GM12878 (cell line): ENCODE measurements around the gene ELF2. TPM values are rescaled to one million over a fixed set of nuclear protein-coding genes. Genes with fewer than 3 reads are reported as not detected.

Experiments
- ATAC-seq: fragments of 200-7000 bp; cut with Tn5 transposase; 3 replicates; pipeline ENCODE4 v1.9.1; 2020; ENCODE audit warnings: mild to moderate bottlenecking, moderate library complexity
- BruUV-seq: library from RNA; stranded (reverse); fragments of 400-500 nt; replicated peaks from 2 replicates; lab custom pipeline; 2021; lab: Mats Ljungman, UMichigan
- CTCF ChIA-PET: fragments of 300-600 bp; sonication (Branson Sonifier 250); formaldehyde crosslinking; extraction: SDS; loops from one replicate; lab custom pipeline; 2021; ENCODE audit warnings: inconsistent platforms; lab: Yijun Ruan, JAX
- POLR2A ChIA-PET: fragments of 350-600 bp; formaldehyde crosslinking; extraction: SDS; loops from one replicate; lab custom pipeline; 2021; ENCODE audit warnings: inconsistent platforms; lab: Charles Lee
- RAD21 ChIA-PET: fragments of 300-600 bp; sonication (Branson Sonifier 250); formaldehyde crosslinking; loops from one replicate; lab custom pipeline; 2023; ENCODE audit warnings: antibody characterized with exemption; ENCODE audit not compliant: unreplicated experiment; lab: Charles Lee
- SMC1A ChIA-PET: fragments of 300-600 bp; sonication (Branson Sonifier 250); formaldehyde crosslinking; loops from one replicate; lab custom pipeline; 2023; ENCODE audit not compliant: unreplicated experiment, uncharacterized antibody; lab: Charles Lee
- DNase-seq: peaks from one replicate; pipeline ENCODE4 v3.0.0-alpha.2; 2011; ENCODE audit warnings: low read depth, low spot score
- FAIRE-seq: peaks from 3 replicates; lab custom pipeline; 2011; peaks lifted over from hg19 to GRCh38; lab: Jason Lieb, UNC
- H2AFZ ChIP-seq: 2 replicates; pipeline ENCODE4 v1.6.0; 2011; ENCODE audit warnings: low read depth, low read length, control low read depth; ENCODE audit not compliant: control insufficient read depth
- H3K27ac ChIP-seq: 2 replicates; pipeline ENCODE4 v1.5.1; 2011; ENCODE audit warnings: control low read depth; ENCODE audit not compliant: control insufficient read depth, insufficient read depth
- H3K27me3 ChIP-seq, 2 experiments: replicated peaks in 1 of 2; 2 replicates each; pipeline versions ENCODE4 v1.6.0 to v1.6.1; 2011; ENCODE audit warnings: low read length in 1 of 2; ENCODE audit not compliant: control insufficient read depth in 2 of 2, insufficient read depth in 2 of 2
- H3K36me3 ChIP-seq, 2 experiments: 2 replicates each; pipeline ENCODE4 v1.5.1; 2011; ENCODE audit warnings: low read length in 1 of 2; ENCODE audit not compliant: control insufficient read depth in 2 of 2, insufficient read depth in 2 of 2
- H3K4me1 ChIP-seq: 2 replicates; pipeline ENCODE4 v1.6.1; 2011; ENCODE audit warnings: mild to moderate bottlenecking, low read length, moderate library complexity, mixed read lengths; ENCODE audit not compliant: control insufficient read depth, insufficient read depth
- H3K4me2 ChIP-seq: 2 replicates; pipeline ENCODE4 v1.6.0; 2011; ENCODE audit warnings: control low read depth; ENCODE audit not compliant: control insufficient read depth, insufficient read depth
- H3K4me3 ChIP-seq: fragments of 200-600 bp; sonication (generic); 2 replicates; pipeline ENCODE4 v1.5.1; 2016
- H3K79me2 ChIP-seq: 2 replicates; pipeline ENCODE4 v1.6.0; 2011; ENCODE audit warnings: low read length; ENCODE audit not compliant: control insufficient read depth, insufficient read depth
- H3K9ac ChIP-seq: 2 replicates; pipeline ENCODE4 v1.8.0; 2011; ENCODE audit warnings: low read length, control low read depth, mixed read lengths; ENCODE audit not compliant: control insufficient read depth, insufficient read depth
- H3K9me3 ChIP-seq: replicated peaks from 3 replicates; pipeline ENCODE4 v1.5.1; 2011; ENCODE audit warnings: mild to moderate bottlenecking, low read length; ENCODE audit not compliant: control insufficient read depth, insufficient read depth
- H4K20me1 ChIP-seq: 2 replicates; pipeline ENCODE4 v1.6.0; 2011; ENCODE audit not compliant: control insufficient read depth, insufficient read depth
- ASH2L ChIP-seq: fragments of 300-600, 200-600 bp; sonication (generic); IDR thresholded peaks from 2 replicates; pipeline ENCODE4 v1.6.1; 2017; ENCODE audit warnings: low read depth, mild to moderate bottlenecking, borderline replicate concordance
- BACH1 ChIP-seq: fragments of 450-650 bp; IDR thresholded peaks from 2 replicates; pipeline ENCODE4 v1.6.1; 2017; ENCODE audit warnings: mild to moderate bottlenecking, borderline replicate concordance
- BRCA1 ChIP-seq: IDR thresholded peaks from 2 replicates; pipeline ENCODE4 v1.6.1; 2011; ENCODE audit warnings: low read depth, low read length, improper control_type of control experiment
- CBX5 ChIP-seq: sonication (generic); IDR thresholded peaks from 2 replicates; pipeline ENCODE4 v1.6.1; 2016; ENCODE audit warnings: low read depth, moderate library complexity, mild to moderate bottlenecking, inconsistent platforms
- ETV6 ChIP-seq, 2 experiments: fragments of 450-650 bp in 1 of 2; IDR thresholded peaks in 1 of 2; conservative IDR thresholded peaks in 1 of 2; 2 replicates each; pipeline ENCODE4 v1.6.1; 2014; ENCODE audit warnings: antibody characterized with exemption in 1 of 2, borderline replicate concordance in 1 of 2, low read depth in 1 of 2, mild to moderate bottlenecking in 1 of 2, moderate library complexity in 1 of 2
- EZH2 ChIP-seq: IDR thresholded peaks from 2 replicates; pipeline ENCODE4 v1.6.1; 2012; ENCODE audit warnings: low read depth, mild to moderate bottlenecking, control low read depth, inconsistent platforms, low read length, borderline replicate concordance; ENCODE audit not compliant: control insufficient read depth
- FOXM1 ChIP-seq: IDR thresholded peaks from 2 replicates; pipeline ENCODE4 v1.6.1; 2012; ENCODE audit warnings: low read depth, mild to moderate bottlenecking, inconsistent platforms, low read length, moderate library complexity
- JUNB ChIP-seq: IDR thresholded peaks from 2 replicates; pipeline ENCODE4 v1.6.1; 2016; ENCODE audit warnings: antibody characterized with exemption, mild to moderate bottlenecking
- MTA2 ChIP-seq: fragments of 450-650 bp; IDR thresholded peaks from 2 replicates; pipeline ENCODE4 v1.6.1; 2016; ENCODE audit warnings: low read depth, mild to moderate bottlenecking, moderate library complexity
- NR2C1 ChIP-seq: fragments of 450-650 bp; IDR thresholded peaks from 2 replicates; pipeline ENCODE4 v1.6.1; 2017; ENCODE audit warnings: antibody characterized with exemption, mild to moderate bottlenecking, moderate library complexity
- PAX8 ChIP-seq: fragments of 450-650 bp; IDR thresholded peaks from 2 replicates; pipeline ENCODE4 v1.6.1; 2017; ENCODE audit warnings: mild to moderate bottlenecking, moderate library complexity
- PML ChIP-seq: IDR thresholded peaks from 2 replicates; pipeline ENCODE4 v1.6.1; 2012; ENCODE audit warnings: low read length, inconsistent platforms
- POLR2A ChIP-seq: IDR thresholded peaks from 2 replicates; pipeline ENCODE4 v1.6.1; 2011; ENCODE audit warnings: low read depth, mild to moderate bottlenecking, low read length
- RBBP5 ChIP-seq: fragments of 200-600 bp; sonication (generic); conservative IDR thresholded peaks from 2 replicates; pipeline ENCODE4 v1.6.1; 2016
- SP1 ChIP-seq: IDR thresholded peaks from one replicate; pipeline ENCODE4 v1.6.1; 2011; ENCODE audit warnings: low read depth, low read length
- TCF3 ChIP-seq: IDR thresholded peaks from 2 replicates; pipeline ENCODE4 v1.6.1; 2012; ENCODE audit warnings: low read depth, mild to moderate bottlenecking, low read length, borderline replicate concordance; ENCODE audit not compliant: insufficient read depth
- WRNIP1 ChIP-seq: IDR thresholded peaks from 2 replicates; pipeline ENCODE4 v1.6.1; 2011; ENCODE audit warnings: low read depth, low read length, improper control_type of control experiment, borderline replicate concordance
- ZSCAN29 ChIP-seq: fragments of 450-650 bp; IDR thresholded peaks from 2 replicates; pipeline ENCODE4 v1.6.1; 2017; ENCODE audit warnings: mild to moderate bottlenecking, moderate library complexity
- WGBS: methylation state at CpG from one replicate; pipeline ENCODE4 v1.1.6; 2016; ENCODE audit warnings: low lambda C conversion rate; ENCODE audit not compliant: insufficient replicate concordance, insufficient coverage; ENCODE audit errors: missing lambda C conversion rate; 5-methylcytosine and 5-hydroxymethylcytosine counted together
- in situ Hi-C: fragments of 300-500 bp; cut with MboI; formaldehyde crosslinking; loops from 9 replicates; pipeline ENCODE4 v1.14.3; 2018; ENCODE audit warnings: mixed read lengths
- intact Hi-C: fragments of 100-400 bp; cut with micrococcal nuclease; formaldehyde crosslinking; loops from one replicate; pipeline ENCODE4 v1.14.2; 2022; ENCODE audit not compliant: unreplicated experiment
- polyA plus RNA-seq, 11 experiments: library from polyadenylated mRNA; depleted of rRNA in 4 of 11; unstranded in 6 of 11; stranded (reverse) in 5 of 11; fragments of >200 nt; fragmentation: Nextera tagmentation in 4 of 11; fragmentation: Illumina TruSeq in 1 of 11; extraction: Ambion mirVana in 4 of 11; extraction: Trizol in 1 of 11; gene quantifications; 1 replicate in 1 of 11; 2 replicates in 10 of 11; pipeline versions ENCODE4 v1.2.1 to v1.2.3, GENCODE V29; 2011 to 2016; ENCODE audit warnings: inconsistent platforms in 2 of 11, missing spikeins in 2 of 11, low read depth in 1 of 11
- total RNA-seq, 4 experiments: library from RNA; depleted of rRNA in 3 of 4; stranded (reverse); fragments of >200 nt in 3 of 4; fragmentation: Illumina TruSeq in 1 of 4; extraction: Trizol in 1 of 4; gene quantifications; 2 replicates each; pipeline versions ENCODE4 v1.2.1 to v1.2.3, GENCODE V29; 2013 to 2021
- TF ChIP-seq, protein P1 (sequence below): IDR thresholded peaks from 2 replicates; pipeline ENCODE4 v1.6.1; 2011; ENCODE audit warnings: borderline replicate concordance, low read depth, mild to moderate bottlenecking, moderate library complexity, mixed read lengths, low read length; ENCODE audit not compliant: insufficient read depth; ENCODE audit errors: extremely low read length
- TF ChIP-seq, protein P2 (sequence below): IDR thresholded peaks from 2 replicates; pipeline ENCODE4 v1.6.1; 2012; ENCODE audit warnings: low read depth, low read length, improper control_type of control experiment

ELF2 gene
- total and polyA plus RNA-seq, 10 of the 15 experiments (the other 5 are each of a cell fraction or from before 2014, with no cell fraction given), result 10.5 to 30.1 (median 20.5) TPM

DNA sequence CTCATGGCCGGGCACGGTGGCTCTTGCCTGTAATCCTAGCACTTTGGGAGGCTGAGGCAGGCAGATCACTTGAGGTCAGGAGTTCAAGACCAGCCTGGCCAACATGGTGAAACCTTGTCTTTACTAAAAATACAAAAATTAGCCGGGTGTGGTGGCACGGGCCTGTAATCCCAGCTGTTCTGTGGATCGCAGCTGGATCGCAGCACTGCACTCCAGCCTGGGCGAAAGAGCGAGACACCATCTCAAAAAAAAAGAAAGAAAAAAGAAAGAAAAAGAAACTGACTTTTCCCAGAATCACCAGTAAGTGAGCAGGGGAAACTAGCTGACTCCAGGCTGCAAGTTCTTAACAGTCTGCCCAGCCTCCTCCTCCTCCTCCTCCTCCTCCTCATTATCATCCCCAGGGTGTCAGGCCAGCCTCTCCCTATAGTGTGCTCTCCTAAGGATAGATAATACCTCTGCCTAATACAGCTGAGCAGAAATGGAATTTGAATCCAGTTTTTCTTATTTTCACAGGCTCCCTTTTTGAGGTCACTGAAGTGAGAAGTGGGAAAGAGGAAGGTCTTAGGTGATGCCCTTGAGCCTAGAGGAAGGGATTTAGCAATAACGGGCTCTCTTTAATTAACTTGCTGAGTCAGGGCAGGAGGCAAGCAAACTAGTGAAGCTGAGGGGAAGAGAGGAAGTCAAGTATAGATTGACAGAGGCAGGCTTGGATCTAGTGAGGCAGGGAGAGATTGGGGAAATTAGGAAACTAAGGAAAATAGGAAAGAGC, 11.8 kb upstream of the ELF2 start:
- Histone ChIP-seq H3K4me1 (no peaks in the 10 kb centered on the region), H4K20me1 (no peaks in the 10 kb centered on the region), H3K4me2 (no peak overlapping the region), H3K36me3 (no peaks in the 10 kb centered on the region), H2AFZ (no peak overlapping the region)
- intact Hi-C loops (no loop called here), in situ Hi-C loops (loop anchor here (5.0 kb wide), 1 partner anchor 108 kb away; no protein-coding TSS in a partner anchor)
- SMC1A ChIA-PET, result interaction anchor here (0.8 to 3.5 kb wide), 6 partner anchors 11 to 338 kb away, joined by 3 to 11 read pairs (median 4); no protein-coding TSS in a partner anchor
- ATAC-seq, result no peak
- RAD21 ChIA-PET, result interaction anchor here (0.6 to 1.1 kb wide), 2 partner anchors 17 to 20 kb away, joined by 3 to 4 read pairs; no protein-coding TSS in a partner anchor
- POLR2A ChIA-PET, result interaction anchor here (0.7 kb wide), 1 partner anchor 193 kb away, joined by 6 read pairs; no protein-coding TSS in a partner anchor
- BruUV-seq, result no TSS peak
- CTCF ChIA-PET, result interaction anchor here (0.7 to 1.3 kb wide), 3 partner anchors 27 to 227 kb away, joined by 3 read pairs; no protein-coding TSS in a partner anchor
- TF ChIP-seq FOXM1, result no peak
- no peak for TF ChIP-seq BRCA1
- no peak for TF ChIP-seq ETV6 (conservative IDR thresholded peaks at IDR 0.05 in 1 of 2, IDR thresholded peaks at IDR 0.05 in 1 of 2; ENCODE audit: borderline replicate concordance in 1 of 2, low read depth in 1 of 2)
- TF ChIP-seq JUNB, result no peak
- TF ChIP-seq TCF3, result no peak
- no peak for TF ChIP-seq CBX5
- no peak for TF ChIP-seq MTA2
- TF ChIP-seq, protein P1, sequence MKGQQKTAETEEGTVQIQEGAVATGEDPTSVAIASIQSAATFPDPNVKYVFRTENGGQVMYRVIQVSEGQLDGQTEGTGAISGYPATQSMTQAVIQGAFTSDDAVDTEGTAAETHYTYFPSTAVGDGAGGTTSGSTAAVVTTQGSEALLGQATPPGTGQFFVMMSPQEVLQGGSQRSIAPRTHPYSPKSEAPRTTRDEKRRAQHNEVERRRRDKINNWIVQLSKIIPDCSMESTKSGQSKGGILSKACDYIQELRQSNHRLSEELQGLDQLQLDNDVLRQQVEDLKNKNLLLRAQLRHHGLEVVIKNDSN, result no peak
- no peak for TF ChIP-seq PML
- TF ChIP-seq ZSCAN29, result no peak
- TF ChIP-seq POLR2A, result no peak
- no peak for TF ChIP-seq RBBP5
- no peak for TF ChIP-seq PAX8
- no peak for TF ChIP-seq WRNIP1
- no peak for TF ChIP-seq SP1
- no peak for TF ChIP-seq NR2C1
- no peak for TF ChIP-seq BACH1
- TF ChIP-seq EZH2, result no peak
- TF ChIP-seq ASH2L, result no peak
- TF ChIP-seq, protein P2, sequence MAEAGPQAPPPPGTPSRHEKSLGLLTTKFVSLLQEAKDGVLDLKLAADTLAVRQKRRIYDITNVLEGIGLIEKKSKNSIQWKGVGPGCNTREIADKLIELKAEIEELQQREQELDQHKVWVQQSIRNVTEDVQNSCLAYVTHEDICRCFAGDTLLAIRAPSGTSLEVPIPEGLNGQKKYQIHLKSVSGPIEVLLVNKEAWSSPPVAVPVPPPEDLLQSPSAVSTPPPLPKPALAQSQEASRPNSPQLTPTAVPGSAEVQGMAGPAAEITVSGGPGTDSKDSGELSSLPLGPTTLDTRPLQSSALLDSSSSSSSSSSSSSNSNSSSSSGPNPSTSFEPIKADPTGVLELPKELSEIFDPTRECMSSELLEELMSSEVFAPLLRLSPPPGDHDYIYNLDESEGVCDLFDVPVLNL, result no peak
- TF ChIP-seq, all 136 proteins: peak for 0
- Histone ChIP-seq H3K9me3 (no peaks in the 10 kb centered on the region), H3K4me3 (no peak overlapping the region), H3K27me3 (no peaks in the 10 kb centered on the region; a peak in 1 of 4 replicates), H3K9ac (no peak overlapping the region), H3K79me2 (no peaks in the 10 kb centered on the region), H3K27ac (no peak overlapping the region)
- WGBS, result 79% methylated on average over 8 of the region's 9 CpGs
- DNase-seq (no peak), FAIRE-seq (no peak)
